ENCODE data around the gene SLC4A1.

The SLC4A1 gene

DNA sequence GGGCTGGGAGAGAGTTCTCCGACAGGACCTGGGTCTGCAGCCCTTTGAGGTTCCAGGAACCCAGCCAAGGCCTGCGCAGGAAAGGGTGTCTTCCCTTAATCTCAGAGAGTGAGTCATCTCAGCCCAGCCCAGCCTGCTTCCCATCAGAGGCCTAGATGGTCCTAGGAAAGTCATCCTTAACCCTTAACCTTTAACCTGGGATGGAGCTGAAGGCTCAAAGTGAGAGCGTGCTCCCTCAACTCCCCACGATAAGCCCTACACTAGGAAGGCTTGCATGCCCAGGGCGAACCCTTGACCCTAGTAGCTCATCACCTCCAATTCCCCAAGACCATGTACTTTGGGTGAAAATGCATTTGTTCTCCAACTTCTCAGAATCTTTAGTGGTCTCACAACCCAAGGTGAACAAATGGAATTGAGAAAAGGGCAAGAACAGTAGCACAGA is 63.5 kb downstream of the SLC4A1 start:
- H3K4me3 ChIP-seq (ENCODE audit: low read length in 2 of 2): no peak overlapping the region
- H3K9ac ChIP-seq (ENCODE audit: low read length in 2 of 2): no peak overlapping the region
- H3K4me1 ChIP-seq (ENCODE audit: control insufficient read depth, insufficient read depth, low read length): peaks cover 7% of the 10 kb centered on the region
- H3K27me3 ChIP-seq (ENCODE audit: control insufficient read depth in 1 of 2, insufficient read depth in 2 of 2, low read length in 2 of 2): no peaks in the 10 kb centered on the region
- H3K9me3 ChIP-seq (ENCODE audit: control insufficient read depth in 2 of 2, low read length in 2 of 2): no peaks in the 10 kb centered on the region
- no peak overlapping the region for H3K27ac ChIP-seq (ENCODE audit: low read length)
- peaks cover 19 to 22% of the 10 kb centered on the region in 2 donors for H3K36me3 ChIP-seq (ENCODE audit: control insufficient read depth in 2 of 2, insufficient read depth in 2 of 2, low read length in 2 of 2)

DNA sequence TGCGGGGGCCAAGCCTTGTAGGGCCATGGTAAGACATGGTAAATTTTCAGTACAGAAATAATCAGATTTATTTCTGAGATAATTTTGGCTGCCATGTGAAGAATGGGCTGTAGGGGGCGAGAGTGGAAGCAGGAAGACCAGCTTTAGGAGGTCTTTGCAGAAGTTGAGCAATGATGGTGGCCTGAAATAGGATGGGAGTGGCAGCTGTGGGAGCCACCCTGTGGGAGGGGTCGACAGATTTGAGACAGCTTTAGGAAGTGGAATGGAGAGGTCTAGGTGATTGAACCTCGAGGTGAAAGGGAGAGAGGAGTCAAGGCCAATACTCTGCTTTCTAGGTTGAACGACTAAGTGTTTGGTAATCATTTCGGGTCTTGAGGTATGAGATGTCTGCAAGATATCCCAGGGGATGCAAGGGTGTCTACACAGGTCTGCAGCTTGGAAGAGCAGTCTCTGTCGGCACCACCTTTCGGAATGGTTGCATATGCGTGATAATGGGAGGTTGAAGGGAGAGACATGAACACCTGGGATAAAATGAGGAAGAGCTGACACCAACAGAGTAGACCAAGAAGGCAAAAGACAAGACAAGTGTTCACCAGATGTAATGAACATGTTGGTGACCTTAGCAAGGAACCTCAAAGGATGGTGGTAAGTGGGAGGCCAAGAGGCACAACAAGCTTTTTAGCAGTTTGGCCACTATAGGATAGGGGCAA is 64.0 kb downstream of the SLC4A1 start:
- Histone ChIP-seq H3K9ac (ENCODE audit: low read length in 2 of 2) (peak overlapping the region in 1 of 2 donors; percentile 7), H3K4me3 (ENCODE audit: low read length in 2 of 2) (no peak overlapping the region), H3K4me1 (ENCODE audit: control insufficient read depth, insufficient read depth, low read length) (peaks cover 7% of the 10 kb centered on the region), H3K9me3 (ENCODE audit: control insufficient read depth in 2 of 2, low read length in 2 of 2) (no peaks in the 10 kb centered on the region), H3K36me3 (ENCODE audit: control insufficient read depth in 2 of 2, insufficient read depth in 2 of 2, low read length in 2 of 2) (peaks cover 15 to 17% of the 10 kb centered on the region in 2 donors), H3K27me3 (ENCODE audit: control insufficient read depth in 1 of 2, insufficient read depth in 2 of 2, low read length in 2 of 2) (no peaks in the 10 kb centered on the region), H3K27ac (ENCODE audit: low read length) (no peak overlapping the region)

GRCh38 chr17:44202756-44203155 is 65.2 kb downstream of the SLC4A1 start:
- H3K9ac ChIP-seq (ENCODE audit: low read length in 2 of 2): peak overlapping the region in 1 of 2 donors; percentile 6
- no peaks in the 10 kb centered on the region for H3K9me3 ChIP-seq (ENCODE audit: control insufficient read depth in 2 of 2, low read length in 2 of 2)
- H3K4me1 ChIP-seq (ENCODE audit: control insufficient read depth, insufficient read depth, low read length): peaks cover 18% of the 10 kb centered on the region
- H3K27me3 ChIP-seq (ENCODE audit: control insufficient read depth in 1 of 2, insufficient read depth in 2 of 2, low read length in 2 of 2): no peaks in the 10 kb centered on the region
- no peak overlapping the region for H3K4me3 ChIP-seq (ENCODE audit: low read length in 2 of 2)
- peaks cover 6 to 9% of the 10 kb centered on the region in 2 donors for H3K36me3 ChIP-seq (ENCODE audit: control insufficient read depth in 2 of 2, insufficient read depth in 2 of 2, low read length in 2 of 2)
- no peak overlapping the region for H3K27ac ChIP-seq (ENCODE audit: low read length)

GRCh38 chr17:44200478-44201155 is 67.3 kb downstream of the SLC4A1 start:
- H3K9me3 ChIP-seq (ENCODE audit: control insufficient read depth in 2 of 2, low read length in 2 of 2): no peaks in the 10 kb centered on the region
- H3K27me3 ChIP-seq (ENCODE audit: control insufficient read depth in 1 of 2, insufficient read depth in 2 of 2, low read length in 2 of 2): no peaks in the 10 kb centered on the region
- H3K36me3 ChIP-seq (ENCODE audit: control insufficient read depth in 2 of 2, insufficient read depth in 2 of 2, low read length in 2 of 2): peaks cover 5 to 8% of the 10 kb centered on the region in 2 donors
- peak overlapping the region; percentile 83 for H3K27ac ChIP-seq (ENCODE audit: low read length)
- peaks cover 28% of the 10 kb centered on the region for H3K4me1 ChIP-seq (ENCODE audit: control insufficient read depth, insufficient read depth, low read length)
- peak overlapping the region; percentile 68 to 84 for H3K4me3 ChIP-seq (ENCODE audit: low read length in 2 of 2)
- peak overlapping the region; percentile 81 to 89 for H3K9ac ChIP-seq (ENCODE audit: low read length in 2 of 2)

GRCh38 chr17:44199553-44200477 is 68.1 kb downstream of the SLC4A1 start, which contains the start of gene ATXN7L3:
Gene ATXN7L3 (minus strand): TSS chr17:44199884. CDS start chr17:44198070, 1,814 bp downstream.
- peak within 1 kb of the TSS; percentile 81 to 89 for H3K9ac ChIP-seq (ENCODE audit: low read length in 2 of 2)
- no peaks in the 10 kb centered on the region for H3K27me3 ChIP-seq (ENCODE audit: control insufficient read depth in 1 of 2, insufficient read depth in 2 of 2, low read length in 2 of 2)
- peaks cover 28% of the 10 kb centered on the region for H3K4me1 ChIP-seq (ENCODE audit: control insufficient read depth, insufficient read depth, low read length)
- H3K9me3 ChIP-seq (ENCODE audit: control insufficient read depth in 2 of 2, low read length in 2 of 2): no peaks in the 10 kb centered on the region
- H3K4me3 ChIP-seq (ENCODE audit: low read length in 2 of 2): peak within 1 kb of the TSS; percentile 68 to 84
- H3K36me3 ChIP-seq (ENCODE audit: control insufficient read depth in 2 of 2, insufficient read depth in 2 of 2, low read length in 2 of 2): peaks cover 13 to 14% of the 10 kb centered on the region in 2 donors
- peak within 1 kb of the TSS; percentile 83 for H3K27ac ChIP-seq (ENCODE audit: low read length)

DNA sequence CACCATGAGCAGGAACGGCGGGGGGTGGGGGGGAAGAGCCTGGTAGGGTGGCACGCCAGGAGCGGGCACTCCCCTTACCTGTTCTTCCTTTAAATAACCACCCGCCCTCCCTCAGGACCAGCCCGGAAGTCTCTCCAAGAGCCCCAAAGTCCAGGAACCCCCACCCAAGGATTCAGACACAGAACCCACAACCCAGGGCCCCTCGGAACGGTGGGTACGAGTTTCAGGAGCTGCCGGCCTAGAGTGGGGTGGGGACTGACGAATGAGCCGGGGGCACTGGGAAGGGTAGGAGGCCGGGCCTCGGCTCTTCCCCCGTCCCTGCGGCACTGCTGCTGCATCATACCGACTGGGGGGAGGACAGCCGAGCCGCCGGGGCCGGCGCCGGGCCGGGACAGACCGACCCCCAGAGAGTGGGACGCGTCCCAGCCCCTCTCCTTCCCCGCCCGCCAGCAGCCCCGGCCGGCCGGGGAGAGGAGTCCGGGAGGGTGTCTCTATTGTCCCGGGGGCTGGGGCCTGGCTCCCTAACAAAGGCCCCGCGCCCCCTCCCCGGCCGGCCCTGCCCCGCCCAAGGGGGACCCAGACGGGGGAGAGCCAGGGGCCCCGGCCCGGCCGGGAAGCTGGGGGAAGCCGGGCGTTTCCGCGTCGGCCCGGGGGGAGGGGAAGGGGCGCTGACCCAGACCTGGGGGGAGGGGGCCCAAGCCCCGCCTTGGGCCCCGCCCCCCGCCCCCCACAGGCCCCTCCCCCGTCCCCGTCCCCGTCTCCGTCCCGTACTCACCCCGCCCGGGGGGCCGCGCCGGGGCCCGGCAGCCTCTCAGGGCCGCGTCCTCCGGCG is 69.0 kb downstream of the SLC4A1 start:
- no peaks in the 10 kb centered on the region for H3K27me3 ChIP-seq (ENCODE audit: control insufficient read depth in 1 of 2, insufficient read depth in 2 of 2, low read length in 2 of 2)
- H3K4me3 ChIP-seq (ENCODE audit: low read length in 2 of 2): peak overlapping the region; percentile 63 to 77
- H3K36me3 ChIP-seq (ENCODE audit: control insufficient read depth in 2 of 2, insufficient read depth in 2 of 2, low read length in 2 of 2): peaks cover 21 to 22% of the 10 kb centered on the region in 2 donors
- peaks cover 28% of the 10 kb centered on the region for H3K4me1 ChIP-seq (ENCODE audit: control insufficient read depth, insufficient read depth, low read length)
- H3K9ac ChIP-seq (ENCODE audit: low read length in 2 of 2): peak overlapping the region; percentile 74 to 82
- peak overlapping the region; percentile 82 for H3K27ac ChIP-seq (ENCODE audit: low read length)
- H3K9me3 ChIP-seq (ENCODE audit: control insufficient read depth in 2 of 2, low read length in 2 of 2): no peaks in the 10 kb centered on the region
